Astrocyte (in vitro differentiated cells and primary cell): ENCODE data around the gene RNU2-1.

Experiments used
- EZH2 ChIP-seq: IDR thresholded peaks from 2 replicates; pipeline ENCODE4 v1.6.1; 2012; ENCODE audit warnings: mild to moderate bottlenecking, low read length, inconsistent platforms; ENCODE audit not compliant: insufficient read depth
- TF ChIP-seq, protein P1 (sequence below): IDR thresholded peaks from 2 replicates; pipeline ENCODE4 v1.5.1; 2011; ENCODE audit warnings: low read depth, mild to moderate bottlenecking, inconsistent platforms, low read length, moderate library complexity; ENCODE audit not compliant: insufficient read depth

DNA sequence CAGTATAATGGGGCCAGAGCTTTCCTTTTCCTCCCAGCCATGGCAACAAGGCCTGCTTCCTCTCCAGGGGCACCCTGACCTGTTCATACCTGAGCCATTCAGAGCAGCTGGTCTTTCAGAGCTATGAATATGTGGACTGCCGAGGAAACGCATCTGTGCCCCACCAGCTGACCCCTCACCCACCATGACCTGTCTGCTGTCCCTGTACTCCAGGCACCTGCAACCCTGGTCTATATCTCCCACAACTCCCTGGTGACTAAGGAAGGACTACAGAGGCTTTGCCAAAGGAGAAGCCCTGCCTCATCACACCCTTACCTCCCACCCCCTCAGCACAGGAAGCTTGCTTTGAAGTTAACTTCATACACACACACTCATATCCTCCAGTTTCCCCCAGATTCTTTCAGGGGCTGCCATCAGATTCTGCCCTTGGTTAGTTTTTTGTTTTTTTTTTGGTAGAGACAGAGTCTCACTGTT is 16.1 kb downstream of the RNU2-1 start:
- TF ChIP-seq, protein P1, sequence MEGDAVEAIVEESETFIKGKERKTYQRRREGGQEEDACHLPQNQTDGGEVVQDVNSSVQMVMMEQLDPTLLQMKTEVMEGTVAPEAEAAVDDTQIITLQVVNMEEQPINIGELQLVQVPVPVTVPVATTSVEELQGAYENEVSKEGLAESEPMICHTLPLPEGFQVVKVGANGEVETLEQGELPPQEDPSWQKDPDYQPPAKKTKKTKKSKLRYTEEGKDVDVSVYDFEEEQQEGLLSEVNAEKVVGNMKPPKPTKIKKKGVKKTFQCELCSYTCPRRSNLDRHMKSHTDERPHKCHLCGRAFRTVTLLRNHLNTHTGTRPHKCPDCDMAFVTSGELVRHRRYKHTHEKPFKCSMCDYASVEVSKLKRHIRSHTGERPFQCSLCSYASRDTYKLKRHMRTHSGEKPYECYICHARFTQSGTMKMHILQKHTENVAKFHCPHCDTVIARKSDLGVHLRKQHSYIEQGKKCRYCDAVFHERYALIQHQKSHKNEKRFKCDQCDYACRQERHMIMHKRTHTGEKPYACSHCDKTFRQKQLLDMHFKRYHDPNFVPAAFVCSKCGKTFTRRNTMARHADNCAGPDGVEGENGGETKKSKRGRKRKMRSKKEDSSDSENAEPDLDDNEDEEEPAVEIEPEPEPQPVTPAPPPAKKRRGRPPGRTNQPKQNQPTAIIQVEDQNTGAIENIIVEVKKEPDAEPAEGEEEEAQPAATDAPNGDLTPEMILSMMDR = no peak
- no peak for TF ChIP-seq EZH2
